ENCODE results near the gene RMRP.

The RMRP gene

DNA sequence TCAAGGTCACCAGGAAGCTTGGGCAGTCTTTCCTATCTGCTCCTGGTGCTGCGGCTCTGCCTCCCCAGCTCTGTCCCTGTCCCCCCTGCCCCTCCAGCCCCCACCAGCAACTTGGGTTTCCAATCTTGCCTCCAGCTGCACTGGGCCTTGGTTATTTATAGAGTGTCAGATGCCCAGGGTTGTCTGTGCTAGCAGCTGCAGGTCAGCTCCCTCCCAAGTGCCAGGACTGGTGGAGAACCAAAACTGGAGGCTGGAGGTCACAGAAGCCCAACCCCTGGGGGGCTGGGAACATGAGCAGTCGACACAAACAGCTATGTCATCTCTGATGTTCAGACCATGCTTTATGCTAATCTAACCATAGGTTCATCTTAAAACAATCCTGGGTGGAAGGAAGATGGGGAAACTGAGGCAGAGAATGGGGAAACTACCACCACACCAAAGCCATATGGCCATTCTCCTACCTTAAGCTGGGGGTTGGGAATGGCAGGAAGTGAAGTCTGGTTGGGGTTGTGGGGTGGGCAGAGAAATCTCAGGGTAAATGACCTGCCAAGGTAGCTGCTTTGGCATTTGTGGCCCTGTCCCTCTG lies 30.2 kb upstream of the RMRP start:
- no peak for DNase-seq (ENCODE audit: extremely low read depth in 1 of 2, low read depth in 1 of 2)

DNA sequence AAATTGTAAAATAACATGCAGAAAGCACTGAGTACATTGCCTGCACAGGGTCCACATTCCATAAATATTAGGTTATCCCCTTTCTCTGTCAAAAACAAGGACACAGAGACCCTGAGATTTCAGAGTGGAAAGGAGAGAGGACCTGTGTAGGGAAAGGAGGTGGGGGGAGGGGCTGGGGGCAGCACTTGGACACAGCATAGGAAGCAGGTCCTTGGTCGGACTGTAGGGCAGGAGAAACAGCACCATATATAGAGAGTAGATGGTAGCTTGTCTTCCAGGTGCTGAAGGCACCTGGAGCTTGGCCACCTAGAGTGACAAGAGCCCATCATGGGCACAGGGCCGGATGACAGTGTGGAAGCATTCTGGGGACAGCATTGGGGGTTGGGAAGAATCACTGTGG lies 29.5 kb upstream of the RMRP start:
- DNase-seq (ENCODE audit: extremely low read depth in 1 of 2, low read depth in 1 of 2) = no peak

DNA sequence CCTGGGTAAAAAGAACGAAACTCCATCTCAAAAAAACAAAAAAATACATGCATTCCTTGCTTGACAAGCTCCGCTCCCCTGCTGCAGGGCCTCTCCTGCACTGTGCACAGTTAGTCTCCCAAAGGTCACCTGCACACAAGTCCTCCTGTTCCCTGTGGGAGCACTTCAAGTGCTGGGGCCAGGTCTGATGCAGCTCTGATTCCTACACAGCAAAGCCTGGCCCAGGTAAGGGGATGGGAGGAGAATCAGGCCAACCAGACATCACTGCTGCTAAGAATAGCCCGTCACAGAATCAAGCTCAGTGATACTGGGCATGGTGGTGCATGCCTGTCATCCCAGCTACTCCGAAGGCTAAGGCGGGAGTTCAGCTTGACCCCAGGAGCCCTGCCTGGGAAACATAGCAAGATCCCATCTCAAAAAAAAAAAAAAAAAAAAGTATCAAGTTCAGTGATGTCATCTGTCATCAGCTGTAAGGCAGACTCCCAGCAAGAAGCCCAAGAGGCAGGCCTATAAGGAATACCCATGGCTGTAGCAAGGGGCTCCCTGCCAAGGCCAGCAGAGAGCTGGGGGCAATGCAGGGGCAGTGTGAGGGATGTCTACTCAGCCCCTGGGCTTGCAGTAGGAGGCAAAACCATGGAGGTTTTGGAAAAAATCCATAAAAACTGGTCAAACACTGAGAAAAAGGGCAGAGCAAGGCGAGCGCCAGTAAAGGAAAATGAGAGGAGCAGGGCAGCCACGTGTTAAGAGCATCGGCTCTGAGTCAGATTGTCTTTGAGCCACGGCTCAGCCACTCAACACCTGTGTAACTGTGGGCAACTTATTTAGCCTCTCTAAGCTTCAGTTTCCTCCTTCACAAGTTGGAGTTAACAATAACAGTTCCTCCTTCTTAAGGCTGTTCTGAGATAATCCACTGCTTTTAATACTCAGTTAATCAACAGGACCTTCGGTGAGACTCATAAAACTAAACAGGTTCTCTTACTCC lies 28.7 kb upstream of the RMRP start:
- no peak for DNase-seq (ENCODE audit: extremely low read depth in 1 of 2, low read depth in 1 of 2)

DNA sequence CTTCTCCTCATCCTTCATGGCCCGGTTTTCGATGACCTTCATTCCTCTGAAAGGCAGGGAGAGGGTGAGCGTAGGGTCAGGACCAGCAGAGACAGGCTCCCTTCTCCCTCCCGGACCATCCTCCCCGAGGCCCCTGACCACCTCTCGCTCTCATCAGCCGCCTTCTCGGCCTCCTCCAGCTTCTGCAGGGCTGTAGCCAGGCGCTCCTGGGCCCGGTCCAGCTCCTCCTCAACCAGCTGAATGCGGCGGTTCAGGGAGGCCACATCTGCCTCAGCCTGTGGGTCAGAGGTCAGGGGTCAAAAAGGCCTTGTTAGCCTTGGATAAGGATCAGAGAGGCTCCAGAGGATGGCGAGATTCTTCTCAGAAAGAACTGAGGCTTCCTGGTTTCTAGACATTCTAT lies 27.7 kb upstream of the RMRP start:
- DNase-seq (ENCODE audit: extremely low read depth in 1 of 2, low read depth in 1 of 2) = no peak

DNA sequence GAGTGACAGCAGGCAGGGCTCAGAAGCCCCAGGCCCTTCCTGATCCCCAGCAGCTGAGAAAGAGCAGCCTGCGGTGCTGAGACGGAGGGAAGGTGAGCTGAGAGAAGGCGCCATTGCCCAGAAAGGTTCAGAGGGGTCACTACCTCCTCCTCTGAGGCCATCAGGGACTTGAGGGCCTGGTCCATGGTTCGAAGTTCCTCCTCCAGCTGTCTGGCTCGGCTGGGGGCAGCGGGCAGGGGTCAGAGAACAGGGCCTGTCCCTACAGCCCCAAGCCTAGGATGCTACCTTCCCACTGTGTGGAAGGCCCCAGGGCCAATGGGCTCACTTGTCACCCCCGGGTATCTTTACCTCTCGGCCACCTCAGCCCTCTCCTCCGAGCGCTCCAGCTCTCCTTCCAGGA lies 27.1 kb upstream of the RMRP start:
- no peak for DNase-seq (ENCODE audit: extremely low read depth in 1 of 2, low read depth in 1 of 2)

DNA sequence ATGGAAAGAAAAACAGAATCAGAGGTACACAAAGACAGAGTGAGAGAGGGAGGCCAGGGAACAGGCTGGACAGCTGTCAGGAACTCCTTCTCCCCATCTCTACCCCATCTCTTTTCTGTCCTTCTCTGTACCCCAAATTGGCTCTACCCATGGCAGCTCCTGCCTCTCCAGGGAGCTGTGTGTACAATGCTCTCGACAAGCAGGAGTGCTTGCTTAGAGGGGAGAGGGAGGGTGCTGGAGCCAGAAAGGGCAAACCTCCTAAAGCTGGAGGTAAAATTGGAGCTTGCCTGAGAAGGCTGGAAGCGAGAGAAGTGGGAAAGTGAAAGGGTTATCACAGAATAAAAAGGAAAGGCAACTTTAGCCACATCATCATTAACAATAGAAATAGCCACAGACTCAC lies 25.5 kb upstream of the RMRP start:
- DNase-seq (ENCODE audit: extremely low read depth in 1 of 2, low read depth in 1 of 2) = no peak

DNA sequence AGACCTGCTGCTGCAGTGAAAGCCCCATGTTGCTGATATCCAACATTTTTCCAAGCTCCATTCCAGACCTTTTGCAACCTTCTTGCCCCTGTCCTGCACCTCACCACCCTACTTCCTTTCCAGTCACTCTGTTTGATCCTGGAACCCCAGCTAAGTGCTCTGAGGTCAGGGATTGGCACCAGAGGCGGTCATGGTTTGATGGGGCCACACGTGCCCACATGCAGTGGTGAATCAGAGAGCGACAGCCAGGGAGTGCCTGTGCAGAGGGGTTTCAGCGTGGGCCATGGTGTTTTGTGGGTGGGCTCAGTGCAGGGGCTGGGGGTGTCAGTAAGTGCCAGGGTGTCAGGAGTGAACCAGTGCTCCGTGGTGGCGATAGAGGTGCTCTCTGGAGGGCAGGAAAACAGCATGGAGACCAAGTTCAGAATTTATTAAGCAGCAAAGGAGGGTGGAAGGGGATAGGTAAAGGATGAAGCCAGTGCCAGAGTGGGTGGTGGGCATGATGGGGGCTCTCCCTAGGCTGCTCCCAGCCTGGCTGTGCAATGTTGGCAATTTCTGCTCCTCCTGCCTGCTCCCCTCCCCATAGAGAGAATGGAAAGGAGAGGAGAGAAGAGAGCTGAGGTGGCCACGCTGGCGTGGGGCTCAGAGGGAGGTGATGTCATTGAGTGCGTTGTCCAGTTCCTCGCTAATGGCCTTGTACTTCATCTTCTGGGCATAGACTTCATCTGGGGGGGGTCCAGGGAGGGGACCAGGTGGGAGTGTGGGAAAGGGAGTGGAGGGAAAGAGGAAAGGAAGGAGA lies 24.9 kb upstream of the RMRP start:
- DNase-seq (ENCODE audit: extremely low read depth in 1 of 2, low read depth in 1 of 2) = no peak

DNA sequence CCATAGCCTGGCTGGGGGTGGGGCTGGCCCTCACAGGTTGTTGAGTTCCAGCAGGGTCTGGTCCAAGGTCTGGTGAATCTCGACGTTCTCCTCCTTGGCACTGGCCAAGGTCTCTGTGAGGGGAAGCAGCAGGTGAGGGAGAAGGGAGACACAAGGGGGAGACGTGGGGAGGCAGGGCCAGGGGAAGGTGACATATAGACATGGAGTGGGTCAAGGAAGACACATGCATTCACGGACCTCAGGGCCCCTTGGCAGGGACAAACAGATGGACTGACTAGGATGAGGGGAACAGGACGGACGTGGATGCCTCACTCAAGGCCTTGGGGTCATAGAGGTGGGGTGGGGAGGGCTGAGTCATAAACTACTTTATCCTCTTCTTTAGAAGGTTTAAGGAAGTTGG lies 24.2 kb upstream of the RMRP start:
- DNase-seq (ENCODE audit: extremely low read depth in 1 of 2, low read depth in 1 of 2) = no peak

DNA sequence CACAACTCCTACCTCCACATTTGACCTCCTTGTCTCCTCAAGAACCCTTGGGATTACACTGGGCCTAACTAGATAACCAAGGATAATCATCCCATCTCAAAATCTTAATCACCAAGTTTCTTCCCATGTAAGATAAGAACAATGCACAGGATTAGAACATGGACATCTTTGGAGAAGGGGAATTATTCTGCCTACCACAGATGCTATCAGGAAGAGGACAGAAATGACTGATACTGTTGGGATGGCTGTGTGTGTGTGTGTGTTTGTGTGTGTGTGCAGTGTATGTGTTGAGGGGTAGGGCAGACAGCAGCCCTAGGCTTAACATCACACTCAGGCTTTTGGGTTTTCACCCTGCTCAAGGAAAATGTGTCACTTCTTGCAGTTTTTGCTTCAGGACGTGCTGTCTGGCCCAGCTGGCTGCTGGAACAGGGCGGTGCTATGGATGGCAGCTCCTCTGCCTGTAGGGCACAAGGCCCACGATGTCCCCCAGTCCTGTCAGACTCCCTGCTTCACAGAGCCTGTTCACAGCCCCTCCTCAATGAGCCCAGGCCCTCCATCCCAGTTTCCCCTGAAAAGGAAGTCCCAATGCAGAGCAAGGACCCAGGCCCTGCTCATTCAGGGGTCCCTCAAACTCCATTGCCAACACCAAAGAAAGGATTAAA lies 23.7 kb upstream of the RMRP start:
- no peak for DNase-seq (ENCODE audit: extremely low read depth in 1 of 2, low read depth in 1 of 2)

DNA sequence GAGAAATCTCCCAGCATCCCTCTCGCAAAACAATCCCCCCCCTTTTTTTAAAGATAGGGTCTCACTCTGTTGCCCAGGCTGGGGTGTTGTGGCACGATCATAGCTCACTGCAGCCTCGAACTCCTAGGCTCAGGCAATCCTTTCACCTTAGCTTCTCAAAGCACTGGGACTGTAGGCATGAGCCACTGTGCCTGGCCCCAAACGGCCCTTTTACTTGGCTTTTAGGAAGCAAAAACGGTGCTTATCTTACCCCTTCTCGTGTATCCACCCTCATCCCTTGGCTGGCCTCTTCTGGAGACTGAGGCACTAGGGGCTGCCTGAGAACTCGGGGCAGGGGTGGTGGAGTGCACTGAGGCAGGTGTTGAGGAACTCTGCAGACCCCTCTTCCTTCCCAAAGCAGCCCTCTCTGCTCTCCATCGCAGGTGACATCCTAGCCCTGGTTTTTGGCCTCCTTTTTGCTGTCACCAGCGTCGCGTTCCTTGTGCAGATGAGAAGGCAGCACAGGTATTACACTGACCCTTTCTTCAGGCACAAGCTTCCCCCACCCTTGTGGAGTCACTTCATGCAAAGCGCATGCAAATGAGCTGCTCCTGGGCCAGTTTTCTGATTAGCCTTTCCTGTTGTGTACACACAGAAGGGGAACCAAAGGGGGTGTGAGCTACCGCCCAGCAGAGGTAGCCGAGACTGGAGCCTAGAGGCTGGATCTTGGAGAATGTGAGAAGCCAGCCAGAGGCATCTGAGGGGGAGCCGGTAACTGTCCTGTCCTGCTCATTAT lies 22.7 kb upstream of the RMRP start:
- no peak for DNase-seq (ENCODE audit: extremely low read depth in 1 of 2, low read depth in 1 of 2)

DNA sequence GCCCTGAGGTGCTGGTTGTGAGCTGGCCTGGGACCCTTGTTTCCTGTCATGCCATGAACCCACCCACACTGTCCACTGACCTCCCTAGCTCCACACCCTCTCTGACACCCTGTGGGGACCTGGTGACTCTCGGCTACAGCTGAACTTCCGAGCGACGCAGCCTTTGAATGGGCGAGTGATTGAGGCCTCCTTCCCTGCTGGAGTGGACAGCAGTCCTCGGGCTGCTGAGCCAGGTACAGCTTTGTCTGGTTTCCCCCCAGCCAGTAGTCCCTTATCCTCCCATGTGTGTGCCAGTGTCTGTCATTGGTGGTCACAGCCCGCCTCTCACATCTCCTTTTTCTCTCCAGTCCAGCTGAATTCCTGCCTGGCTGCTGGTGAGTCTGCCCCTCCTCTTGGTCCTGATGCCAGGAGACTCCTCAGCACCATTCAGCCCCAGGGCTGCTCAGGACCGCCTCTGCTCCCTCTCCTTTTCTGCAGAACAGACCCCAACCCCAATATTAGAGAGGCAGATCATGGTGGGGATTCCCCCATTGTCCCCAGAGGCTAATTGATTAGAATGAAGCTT lies 22.0 kb upstream of the RMRP start:
- no peak for DNase-seq (ENCODE audit: extremely low read depth in 1 of 2, low read depth in 1 of 2)

DNA sequence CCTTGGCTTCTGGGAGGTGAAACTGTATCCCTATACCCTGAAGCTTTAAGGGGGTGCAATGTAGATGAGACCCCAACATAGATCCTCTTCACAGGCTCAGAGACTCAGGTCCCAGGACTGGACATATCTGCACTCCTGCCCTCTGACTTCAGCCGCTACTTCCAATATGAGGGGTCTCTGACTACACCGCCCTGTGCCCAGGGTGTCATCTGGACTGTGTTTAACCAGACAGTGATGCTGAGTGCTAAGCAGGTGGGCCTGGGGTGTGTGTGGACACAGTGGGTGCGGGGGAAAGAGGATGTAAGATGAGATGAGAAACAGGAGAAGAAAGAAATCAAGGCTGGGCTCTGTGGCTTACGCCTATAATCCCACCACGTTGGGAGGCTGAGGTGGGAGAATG lies 21.3 kb upstream of the RMRP start:
- no peak for DNase-seq (ENCODE audit: extremely low read depth in 1 of 2, low read depth in 1 of 2)

DNA sequence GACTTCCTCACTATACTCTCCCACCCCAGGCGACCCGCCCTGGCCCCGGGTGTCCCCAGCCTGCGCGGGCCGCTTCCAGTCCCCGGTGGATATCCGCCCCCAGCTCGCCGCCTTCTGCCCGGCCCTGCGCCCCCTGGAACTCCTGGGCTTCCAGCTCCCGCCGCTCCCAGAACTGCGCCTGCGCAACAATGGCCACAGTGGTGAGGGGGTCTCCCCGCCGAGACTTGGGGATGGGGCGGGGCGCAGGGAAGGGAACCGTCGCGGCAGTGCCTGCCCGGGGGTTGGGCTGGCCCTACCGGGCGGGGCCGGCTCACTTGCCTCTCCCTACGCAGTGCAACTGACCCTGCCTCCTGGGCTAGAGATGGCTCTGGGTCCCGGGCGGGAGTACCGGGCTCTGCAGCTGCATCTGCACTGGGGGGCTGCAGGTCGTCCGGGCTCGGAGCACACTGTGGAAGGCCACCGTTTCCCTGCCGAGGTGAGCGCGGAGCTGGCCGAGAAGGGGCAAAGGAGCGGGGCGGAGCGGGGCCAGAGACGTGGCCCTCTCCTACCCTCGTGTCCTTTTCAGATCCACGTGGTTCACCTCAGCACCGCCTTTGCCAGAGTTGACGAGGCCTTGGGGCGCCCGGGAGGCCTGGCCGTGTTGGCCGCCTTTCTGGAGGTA lies 18.0 kb upstream of the RMRP start:
- no peak for DNase-seq (ENCODE audit: extremely low read depth in 1 of 2, low read depth in 1 of 2)

DNA sequence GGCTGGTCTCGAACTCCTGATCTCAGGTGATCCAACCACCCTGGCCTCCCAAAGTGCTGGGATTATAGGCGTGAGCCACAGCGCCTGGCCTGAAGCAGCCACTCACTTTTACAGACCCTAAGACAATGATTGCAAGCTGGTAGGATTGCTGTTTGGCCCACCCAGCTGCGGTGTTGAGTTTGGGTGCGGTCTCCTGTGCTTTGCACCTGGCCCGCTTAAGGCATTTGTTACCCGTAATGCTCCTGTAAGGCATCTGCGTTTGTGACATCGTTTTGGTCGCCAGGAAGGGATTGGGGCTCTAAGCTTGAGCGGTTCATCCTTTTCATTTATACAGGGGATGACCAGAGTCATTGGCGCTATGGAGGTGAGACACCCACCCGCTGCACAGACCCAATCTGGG lies 17.4 kb upstream of the RMRP start:
- no peak for DNase-seq (ENCODE audit: extremely low read depth in 1 of 2, low read depth in 1 of 2)

DNA sequence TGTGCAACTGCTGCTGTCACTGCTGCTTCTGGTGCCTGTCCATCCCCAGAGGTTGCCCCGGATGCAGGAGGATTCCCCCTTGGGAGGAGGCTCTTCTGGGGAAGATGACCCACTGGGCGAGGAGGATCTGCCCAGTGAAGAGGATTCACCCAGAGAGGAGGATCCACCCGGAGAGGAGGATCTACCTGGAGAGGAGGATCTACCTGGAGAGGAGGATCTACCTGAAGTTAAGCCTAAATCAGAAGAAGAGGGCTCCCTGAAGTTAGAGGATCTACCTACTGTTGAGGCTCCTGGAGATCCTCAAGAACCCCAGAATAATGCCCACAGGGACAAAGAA lies 16.2 kb upstream of the RMRP start:
- no peak for DNase-seq (ENCODE audit: extremely low read depth in 1 of 2, low read depth in 1 of 2)

DNA sequence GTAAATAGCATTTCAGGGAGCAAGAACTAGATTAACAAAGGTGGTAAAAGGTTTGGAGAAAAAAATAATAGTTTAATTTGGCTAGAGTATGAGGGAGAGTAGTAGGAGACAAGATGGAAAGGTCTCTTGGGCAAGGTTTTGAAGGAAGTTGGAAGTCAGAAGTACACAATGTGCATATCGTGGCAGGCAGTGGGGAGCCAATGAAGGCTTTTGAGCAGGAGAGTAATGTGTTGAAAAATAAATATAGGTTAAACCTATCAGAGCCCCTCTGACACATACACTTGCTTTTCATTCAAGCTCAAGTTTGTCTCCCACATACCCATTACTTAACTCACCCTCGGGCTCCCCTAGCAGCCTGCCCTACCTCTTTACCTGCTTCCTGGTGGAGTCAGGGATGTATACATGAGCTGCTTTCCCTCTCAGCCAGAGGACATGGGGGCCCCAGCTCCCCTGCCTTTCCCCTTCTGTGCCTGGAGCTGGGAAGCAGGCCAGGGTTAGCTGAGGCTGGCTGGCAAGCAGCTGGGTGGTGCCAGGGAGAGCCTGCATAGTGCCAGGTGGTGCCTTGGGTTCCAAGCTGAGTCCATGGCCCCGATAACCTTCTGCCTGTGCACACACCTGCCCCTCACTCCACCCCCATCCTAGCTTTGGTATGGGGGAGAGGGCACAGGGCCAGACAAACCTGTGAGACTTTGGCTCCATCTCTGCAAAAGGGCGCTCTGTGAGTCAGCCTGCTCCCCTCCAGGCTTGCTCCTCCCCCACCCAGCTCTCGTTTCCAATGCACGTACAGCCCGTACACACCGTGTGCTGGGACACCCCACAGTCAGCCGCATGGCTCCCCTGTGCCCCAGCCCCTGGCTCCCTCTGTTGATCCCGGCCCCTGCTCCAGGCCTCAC lies 15.6 kb upstream of the RMRP start, which contains the start of gene CA9:
CA9 (plus strand) TSS at position 797 of the 893 bp plus-strand sequence; CDS start at position 829, 32 bp downstream.
- no peak for DNase-seq (ENCODE audit: extremely low read depth in 1 of 2, low read depth in 1 of 2)

DNA sequence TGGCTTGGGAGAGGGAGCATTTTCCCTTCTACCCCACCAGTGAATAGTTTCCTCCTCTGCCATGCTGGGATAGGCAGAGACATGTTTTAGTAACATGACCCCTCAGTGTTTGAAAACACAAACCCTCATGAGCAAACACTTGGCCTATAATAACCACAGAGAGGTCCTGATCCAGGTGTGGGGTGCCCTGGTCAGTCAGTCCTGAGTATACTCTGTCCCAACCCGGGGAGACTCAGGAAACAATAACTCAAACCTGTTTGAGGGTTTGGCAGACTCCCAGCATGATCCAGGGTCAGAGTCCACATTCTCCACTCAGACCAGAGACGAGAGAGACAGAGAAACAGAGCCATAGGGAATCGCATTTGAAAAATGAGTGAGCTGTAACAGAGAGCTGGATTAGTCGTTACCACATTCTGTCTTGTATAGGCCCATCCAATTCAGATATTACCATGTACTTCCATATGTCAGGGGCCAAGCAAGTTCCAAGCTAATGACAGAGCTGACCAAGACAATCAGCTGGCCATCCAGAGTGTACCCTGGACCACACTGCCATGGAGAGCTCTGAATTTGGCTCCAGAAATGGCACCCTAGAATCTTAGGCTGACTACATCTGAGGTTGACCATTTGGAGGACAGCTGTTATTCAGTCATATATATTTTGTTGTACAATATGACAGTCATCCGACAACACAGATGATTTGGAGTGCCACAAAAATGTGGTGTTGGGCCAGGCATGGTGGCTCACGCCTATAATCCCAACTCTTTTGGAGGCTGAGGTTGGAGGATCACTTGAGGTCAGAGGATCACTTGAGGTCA lies 11.7 kb upstream of the RMRP start:
- DNase-seq (ENCODE audit: extremely low read depth in 1 of 2, low read depth in 1 of 2) = no peak

DNA sequence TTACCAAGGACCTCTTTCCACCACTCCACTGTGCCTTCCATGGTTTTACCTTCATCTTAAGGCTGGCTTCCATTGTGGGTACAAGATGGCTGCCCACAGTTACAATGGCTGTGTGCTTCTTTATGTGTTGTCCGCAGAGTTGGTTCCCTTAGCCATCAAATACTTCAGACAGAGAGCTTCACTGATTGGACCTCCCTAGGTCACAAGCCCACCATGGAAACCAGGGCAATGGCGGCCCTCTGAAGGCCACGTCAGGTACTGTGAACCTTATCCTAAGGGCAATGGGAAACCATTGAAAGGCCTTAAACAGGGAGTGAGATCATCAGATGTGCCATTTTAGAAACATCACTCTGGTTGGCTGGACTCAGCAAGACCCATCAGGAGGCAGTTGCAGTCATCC lies 10.1 kb upstream of the RMRP start:
- no peak for DNase-seq (ENCODE audit: extremely low read depth in 1 of 2, low read depth in 1 of 2)

Data from activated CD8-positive, alpha-beta memory T cell treated with anti-CD3 and anti-CD28 coated beads for 1 hour (primary cell).